Endothelial cell of umbilical vein (primary cell): ENCODE measurements around the gene ENDOD1.

Source experiments
- EZH2 ChIP-seq: IDR thresholded peaks from 2 replicates; pipeline ENCODE4 v1.6.1; 2012; ENCODE audit warnings: borderline replicate concordance, low read depth, mild to moderate bottlenecking, moderate library complexity, low read length, inconsistent platforms; ENCODE audit not compliant: severe bottlenecking
- GATA2 ChIP-seq: IDR thresholded peaks from 2 replicates; pipeline ENCODE4 v1.7.0; 2011; ENCODE audit warnings: low read depth, mild to moderate bottlenecking, moderate library complexity, mixed read lengths, low read length; ENCODE audit not compliant: insufficient read length, insufficient read depth
- MYC ChIP-seq: IDR thresholded peaks from one replicate; pipeline ENCODE4 v1.6.1; 2011; ENCODE audit warnings: mild to moderate bottlenecking, low read depth, low read length
- POLR2A ChIP-seq: IDR thresholded peaks from 2 replicates; pipeline ENCODE4 v1.6.1; 2012; ENCODE audit warnings: low read depth, mild to moderate bottlenecking, control low read depth, low read length
- POLR2AphosphoS5 ChIP-seq: IDR thresholded peaks from 2 replicates; pipeline ENCODE4 v1.6.1; 2012; ENCODE audit warnings: low read depth, mild to moderate bottlenecking, control low read depth, low read length, moderate library complexity; ENCODE audit not compliant: insufficient read depth
- TF ChIP-seq, protein P1 (sequence below), 2 donors: IDR thresholded peaks; 1 replicate in 1 of 2; 2 replicates in 1 of 2; pipeline ENCODE4 v1.5.1; 2011; ENCODE audit warnings: low read length in 2 of 2, mild to moderate bottlenecking in 2 of 2, moderate library complexity in 2 of 2, control low read depth in 1 of 2, inconsistent platforms in 1 of 2, low read depth in 1 of 2; ENCODE audit not compliant: insufficient read depth in 1 of 2; ENCODE audit errors: extremely low read depth in 1 of 2

GRCh38 chr11:95156916-95157541 is 67.4 kb downstream of the ENDOD1 start:
- TF ChIP-seq, protein P1, sequence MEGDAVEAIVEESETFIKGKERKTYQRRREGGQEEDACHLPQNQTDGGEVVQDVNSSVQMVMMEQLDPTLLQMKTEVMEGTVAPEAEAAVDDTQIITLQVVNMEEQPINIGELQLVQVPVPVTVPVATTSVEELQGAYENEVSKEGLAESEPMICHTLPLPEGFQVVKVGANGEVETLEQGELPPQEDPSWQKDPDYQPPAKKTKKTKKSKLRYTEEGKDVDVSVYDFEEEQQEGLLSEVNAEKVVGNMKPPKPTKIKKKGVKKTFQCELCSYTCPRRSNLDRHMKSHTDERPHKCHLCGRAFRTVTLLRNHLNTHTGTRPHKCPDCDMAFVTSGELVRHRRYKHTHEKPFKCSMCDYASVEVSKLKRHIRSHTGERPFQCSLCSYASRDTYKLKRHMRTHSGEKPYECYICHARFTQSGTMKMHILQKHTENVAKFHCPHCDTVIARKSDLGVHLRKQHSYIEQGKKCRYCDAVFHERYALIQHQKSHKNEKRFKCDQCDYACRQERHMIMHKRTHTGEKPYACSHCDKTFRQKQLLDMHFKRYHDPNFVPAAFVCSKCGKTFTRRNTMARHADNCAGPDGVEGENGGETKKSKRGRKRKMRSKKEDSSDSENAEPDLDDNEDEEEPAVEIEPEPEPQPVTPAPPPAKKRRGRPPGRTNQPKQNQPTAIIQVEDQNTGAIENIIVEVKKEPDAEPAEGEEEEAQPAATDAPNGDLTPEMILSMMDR (IDR thresholded peaks at IDR 0.05; ENCODE audit: extremely low read depth in 1 of 2, insufficient read depth in 1 of 2, low read depth in 1 of 2, low read length in 2 of 2) = no peak
- TF ChIP-seq GATA2 (no peak), MYC (no peak), POLR2A (no peak), EZH2 (no peak), POLR2AphosphoS5 (no peak)
